ENCODE data around the gene SASH1.

SASH1 gene

DNA sequence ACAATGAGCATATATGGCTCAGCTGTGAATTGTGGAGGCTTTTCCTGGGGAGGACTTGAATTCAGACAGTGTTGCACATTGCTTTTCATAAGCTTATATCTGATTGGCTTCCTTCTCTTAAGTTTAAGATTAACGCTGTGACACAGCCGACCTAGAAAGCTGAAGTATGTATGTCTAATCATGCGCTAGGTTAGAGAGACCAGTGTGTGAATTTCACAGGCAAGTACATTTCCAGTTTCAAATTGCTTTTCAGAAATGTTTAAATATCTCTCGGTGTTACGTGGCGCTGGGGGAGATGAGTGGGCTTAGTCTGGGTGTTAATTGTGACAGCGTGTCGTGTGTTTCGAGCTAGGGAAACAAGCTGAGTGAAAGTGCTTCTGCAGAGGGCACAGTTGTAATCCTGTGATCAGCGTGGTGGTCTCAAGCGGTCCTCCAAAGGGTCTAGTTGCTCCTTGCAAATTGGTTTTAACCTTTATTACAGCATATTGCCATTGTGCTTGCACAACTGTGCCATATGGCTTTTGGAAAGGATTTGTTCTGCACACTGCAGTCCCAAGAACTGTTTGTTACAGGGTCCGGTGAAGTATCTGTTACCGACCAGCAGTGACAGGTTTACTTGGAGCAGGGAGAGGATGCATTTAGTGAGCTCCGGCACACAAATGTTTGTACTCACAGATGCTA lies 166.6 kb downstream of the SASH1 start:
- Histone ChIP-seq H3K36me3 (ENCODE audit: insufficient read depth, low read length) (no peaks in the 10 kb centered on the region), H3K79me2 (ENCODE audit: insufficient read depth, low read length) (no peaks in the 10 kb centered on the region), H3K27me3 (ENCODE audit: insufficient read depth, low read length, poor library complexity) (peaks cover 23% of the 10 kb centered on the region), H3K9me3 (ENCODE audit: insufficient read depth, low read length, severe bottlenecking) (no peaks in the 10 kb centered on the region), H2AFZ (ENCODE audit: low read depth, low read length) (no peak overlapping the region), H4K20me1 (ENCODE audit: insufficient read depth, low read length) (no peaks in the 10 kb centered on the region), H3K4me3 (ENCODE audit: low read depth in 1 of 2, low read length in 2 of 2) (no peak overlapping the region), H3K27ac (ENCODE audit: low read length) (no peak overlapping the region), H3K4me1 (ENCODE audit: insufficient read depth, low read length) (no peaks in the 10 kb centered on the region), H3K9ac (ENCODE audit: low read depth, low read length) (no peak overlapping the region), H3K4me2 (ENCODE audit: insufficient read depth, low read length) (no peak overlapping the region)
- ATAC-seq (ENCODE audit: insufficient read depth, low read depth) = no peak
- DNase-seq = no peak
- TF ChIP-seq, protein P1, sequence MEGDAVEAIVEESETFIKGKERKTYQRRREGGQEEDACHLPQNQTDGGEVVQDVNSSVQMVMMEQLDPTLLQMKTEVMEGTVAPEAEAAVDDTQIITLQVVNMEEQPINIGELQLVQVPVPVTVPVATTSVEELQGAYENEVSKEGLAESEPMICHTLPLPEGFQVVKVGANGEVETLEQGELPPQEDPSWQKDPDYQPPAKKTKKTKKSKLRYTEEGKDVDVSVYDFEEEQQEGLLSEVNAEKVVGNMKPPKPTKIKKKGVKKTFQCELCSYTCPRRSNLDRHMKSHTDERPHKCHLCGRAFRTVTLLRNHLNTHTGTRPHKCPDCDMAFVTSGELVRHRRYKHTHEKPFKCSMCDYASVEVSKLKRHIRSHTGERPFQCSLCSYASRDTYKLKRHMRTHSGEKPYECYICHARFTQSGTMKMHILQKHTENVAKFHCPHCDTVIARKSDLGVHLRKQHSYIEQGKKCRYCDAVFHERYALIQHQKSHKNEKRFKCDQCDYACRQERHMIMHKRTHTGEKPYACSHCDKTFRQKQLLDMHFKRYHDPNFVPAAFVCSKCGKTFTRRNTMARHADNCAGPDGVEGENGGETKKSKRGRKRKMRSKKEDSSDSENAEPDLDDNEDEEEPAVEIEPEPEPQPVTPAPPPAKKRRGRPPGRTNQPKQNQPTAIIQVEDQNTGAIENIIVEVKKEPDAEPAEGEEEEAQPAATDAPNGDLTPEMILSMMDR (IDR thresholded peaks at IDR 0.05; ENCODE audit: borderline replicate concordance, extremely low read depth, low read length, poor library complexity, severe bottlenecking) = no peak
- no peak for TF ChIP-seq EZH2 (IDR thresholded peaks at IDR 0.05; ENCODE audit: borderline replicate concordance, low read depth, low read length, severe bottlenecking)

DNA sequence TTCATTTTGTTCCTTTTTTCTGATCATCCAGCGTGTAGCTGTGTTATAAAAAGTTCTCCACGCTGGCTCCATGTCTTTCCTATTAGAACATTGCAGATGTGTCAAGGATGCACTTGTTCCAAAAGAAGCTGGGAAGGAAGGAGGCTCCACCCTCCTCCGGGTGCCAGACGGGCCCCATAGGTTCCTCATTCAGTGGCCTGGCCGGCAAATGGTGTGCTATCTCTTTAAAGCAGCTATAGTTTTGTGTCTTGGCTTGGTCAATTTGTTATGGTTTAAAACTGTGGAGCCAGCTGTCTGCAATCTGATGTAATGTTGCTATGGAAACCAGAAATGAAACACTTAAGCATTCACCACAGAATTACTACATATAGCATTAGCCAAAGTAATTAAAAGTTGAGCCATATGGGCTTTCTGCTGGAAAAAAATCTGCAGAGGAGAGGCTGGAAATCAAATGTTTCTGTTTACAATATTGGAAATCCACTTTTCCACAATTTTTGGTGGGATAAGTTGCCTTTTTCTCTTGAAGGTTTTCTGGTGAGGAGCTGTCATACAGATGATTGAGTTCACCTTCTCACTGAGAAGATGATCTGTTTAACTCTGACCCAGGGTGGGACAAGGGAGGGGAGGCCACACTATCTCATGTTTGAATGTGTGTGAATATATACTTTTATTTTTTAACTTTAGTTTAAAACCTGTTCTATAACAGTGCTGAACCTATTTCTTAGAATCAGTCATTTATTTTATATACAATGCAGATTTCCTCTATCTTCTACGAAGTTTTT lies 167.4 kb downstream of the SASH1 start:
- no peak for ATAC-seq (ENCODE audit: insufficient read depth, low read depth)

DNA sequence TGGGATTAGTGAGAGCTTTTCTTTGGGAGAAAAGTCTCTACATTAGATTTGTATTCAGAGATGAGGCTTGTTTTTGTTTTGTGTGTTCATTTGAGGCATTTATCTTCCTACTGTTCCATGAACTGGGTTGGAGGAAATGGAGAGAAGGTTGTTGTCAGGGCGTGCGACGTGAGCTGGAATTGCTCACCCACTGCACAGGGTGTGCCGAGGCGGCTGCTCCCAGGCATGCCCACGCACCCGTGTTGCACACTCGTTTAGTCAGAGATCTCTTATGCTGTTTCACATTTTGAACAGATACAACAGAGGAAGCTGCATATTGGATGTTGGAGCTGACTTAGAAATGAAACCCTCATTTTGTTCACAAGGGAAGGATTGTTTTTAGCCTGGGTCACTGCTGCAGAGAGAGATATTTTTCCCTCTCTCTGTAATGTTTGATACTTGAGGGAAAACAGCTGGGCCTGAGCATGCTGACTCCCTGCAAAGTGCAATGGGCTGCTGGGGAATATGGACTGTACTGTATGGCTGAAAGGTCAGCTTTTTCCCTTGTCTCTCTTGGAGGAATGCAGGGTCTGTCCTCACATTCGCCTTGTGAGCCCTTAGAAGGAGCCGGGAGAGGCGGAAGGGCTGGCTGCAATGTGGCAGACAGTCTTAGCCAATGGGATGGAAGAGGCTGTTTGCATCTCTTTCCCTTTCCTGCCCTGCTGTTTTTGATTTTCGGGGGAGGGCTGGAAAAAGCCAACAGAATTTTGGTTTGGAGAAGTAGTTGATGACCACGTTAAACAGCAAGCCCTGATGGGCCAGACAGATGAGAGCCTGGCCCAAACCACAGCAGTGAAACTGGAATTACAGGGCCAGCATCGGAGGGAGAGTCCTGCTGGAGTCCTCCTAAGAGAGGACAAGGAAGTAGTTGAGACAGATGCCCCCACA lies 170.8 kb downstream of the SASH1 start:
- Histone ChIP-seq H4K20me1 (ENCODE audit: insufficient read depth, low read length) (no peaks in the 10 kb centered on the region), H3K27me3 (ENCODE audit: insufficient read depth, low read length, poor library complexity) (peaks cover 15% of the 10 kb centered on the region), H3K9ac (ENCODE audit: low read depth, low read length) (no peak overlapping the region), H3K36me3 (ENCODE audit: insufficient read depth, low read length) (no peaks in the 10 kb centered on the region), H3K9me3 (ENCODE audit: insufficient read depth, low read length, severe bottlenecking) (no peaks in the 10 kb centered on the region), H3K79me2 (ENCODE audit: insufficient read depth, low read length) (no peaks in the 10 kb centered on the region), H3K4me1 (ENCODE audit: insufficient read depth, low read length) (no peaks in the 10 kb centered on the region), H3K4me2 (ENCODE audit: insufficient read depth, low read length) (no peak overlapping the region), H3K27ac (ENCODE audit: low read length) (no peak overlapping the region), H3K4me3 (ENCODE audit: low read depth in 1 of 2, low read length in 2 of 2) (no peak overlapping the region), H2AFZ (ENCODE audit: low read depth, low read length) (no peak overlapping the region)
- ATAC-seq (ENCODE audit: insufficient read depth, low read depth) = no peak
- TF ChIP-seq, protein P1 (IDR thresholded peaks at IDR 0.05; ENCODE audit: borderline replicate concordance, extremely low read depth, low read length, poor library complexity, severe bottlenecking) = no peak
- no peak for TF ChIP-seq EZH2 (IDR thresholded peaks at IDR 0.05; ENCODE audit: borderline replicate concordance, low read depth, low read length, severe bottlenecking)
- DNase-seq = no peak

More for the DNA sequence above, 167.4 kb downstream of the SASH1 start:
- no peaks in the 10 kb centered on the region for H4K20me1 ChIP-seq (ENCODE audit: insufficient read depth, low read length)
- H3K9ac ChIP-seq (ENCODE audit: low read depth, low read length) = no peak overlapping the region
- H3K27me3 ChIP-seq (ENCODE audit: insufficient read depth, low read length, poor library complexity) = peaks cover 23% of the 10 kb centered on the region
- no peak overlapping the region for H3K27ac ChIP-seq (ENCODE audit: low read length)
- no peaks in the 10 kb centered on the region for H3K4me1 ChIP-seq (ENCODE audit: insufficient read depth, low read length)
- no peak overlapping the region for H3K4me3 ChIP-seq (ENCODE audit: low read depth in 1 of 2, low read length in 2 of 2)
- no peaks in the 10 kb centered on the region for H3K9me3 ChIP-seq (ENCODE audit: insufficient read depth, low read length, severe bottlenecking)
- no peak for TF ChIP-seq EZH2 (IDR thresholded peaks at IDR 0.05; ENCODE audit: borderline replicate concordance, low read depth, low read length, severe bottlenecking)
- TF ChIP-seq, protein P1 (IDR thresholded peaks at IDR 0.05; ENCODE audit: borderline replicate concordance, extremely low read depth, low read length, poor library complexity, severe bottlenecking) = no peak
- H3K36me3 ChIP-seq (ENCODE audit: insufficient read depth, low read length) = no peaks in the 10 kb centered on the region
- DNase-seq = no peak
- no peaks in the 10 kb centered on the region for H3K79me2 ChIP-seq (ENCODE audit: insufficient read depth, low read length)
- no peak overlapping the region for H2AFZ ChIP-seq (ENCODE audit: low read depth, low read length)
- H3K4me2 ChIP-seq (ENCODE audit: insufficient read depth, low read length) = no peak overlapping the region
